ENCODE measurements around the gene GPR78.

GPR78 gene

DNA sequence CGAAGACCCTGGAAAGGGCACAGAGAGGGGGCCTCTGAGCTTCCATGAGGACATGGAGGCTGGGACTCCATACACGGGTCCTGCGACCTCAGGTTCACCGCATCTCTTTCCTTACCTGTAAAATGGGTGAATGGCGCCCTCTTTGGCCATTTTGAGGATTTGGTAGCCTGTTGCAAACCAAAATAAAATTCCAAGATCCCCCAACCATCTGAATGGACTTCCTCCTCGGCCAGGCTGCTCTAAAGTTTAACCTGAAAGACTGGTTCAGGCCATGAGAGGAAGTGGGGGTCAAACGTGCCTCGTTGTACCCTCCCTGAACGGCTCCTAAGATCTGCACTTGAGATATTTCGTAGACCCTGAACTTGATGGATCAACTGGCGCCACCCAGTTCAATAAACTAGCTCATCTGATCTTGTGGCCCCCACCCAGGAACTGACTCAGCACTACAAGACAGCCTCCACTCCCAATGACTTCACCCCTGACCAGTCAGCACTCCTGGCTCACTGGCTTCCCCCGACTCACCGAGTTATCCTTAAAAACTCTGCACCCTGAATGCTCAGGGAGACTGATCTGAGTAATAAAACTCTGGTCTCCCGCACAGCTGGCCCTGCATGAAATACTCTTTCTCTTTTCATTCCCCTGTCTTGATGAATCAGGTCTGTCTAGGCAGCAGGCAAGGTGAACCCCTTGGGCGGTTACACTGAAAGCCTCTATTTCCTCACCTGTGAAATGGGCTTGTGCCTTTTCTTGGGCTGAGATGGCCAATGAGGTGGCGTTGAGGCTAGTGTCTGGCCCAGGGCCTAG lies 32.9 kb upstream of the GPR78 start:
- DNase-seq (ENCODE audit: low spot score), result peak; percentile 11

GRCh38 chr4:8547912-8548730 lies 32.1 kb upstream of the GPR78 start:
- DNase-seq (ENCODE audit: low spot score), result no peak

- DNase-seq (ENCODE audit: low spot score), result no peak
Observed at GRCh38 chr4:8548731-8549351, 31.4 kb upstream of the GPR78 start.

- DNase-seq (ENCODE audit: low spot score), result no peak
Observed at GRCh38 chr4:8549352-8549931, 30.8 kb upstream of the GPR78 start.

GRCh38 chr4:8550691-8551090 lies 29.5 kb upstream of the GPR78 start:
- no peak for DNase-seq (ENCODE audit: low spot score)

DNA sequence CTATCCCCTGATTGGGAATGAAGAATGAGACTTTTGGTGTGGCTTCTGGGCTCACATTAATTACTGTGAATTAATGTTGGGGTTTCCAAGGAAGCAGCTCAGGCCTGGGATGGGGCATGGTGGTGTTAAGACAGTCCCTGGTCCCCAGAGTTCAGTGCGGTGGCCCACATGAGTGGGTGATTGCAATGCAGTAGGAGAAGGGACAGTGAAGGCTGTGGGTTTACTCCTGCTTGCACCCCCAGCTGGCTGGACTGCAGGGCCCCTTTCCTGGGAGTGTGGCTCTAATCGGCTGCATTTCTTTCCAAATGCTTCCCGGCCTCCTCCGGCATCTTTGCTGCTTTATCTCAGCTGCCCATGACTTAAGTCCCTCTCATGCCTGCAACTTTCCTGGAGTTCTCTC lies 28.2 kb upstream of the GPR78 start:
- no peak for DNase-seq (ENCODE audit: low spot score)

DNA sequence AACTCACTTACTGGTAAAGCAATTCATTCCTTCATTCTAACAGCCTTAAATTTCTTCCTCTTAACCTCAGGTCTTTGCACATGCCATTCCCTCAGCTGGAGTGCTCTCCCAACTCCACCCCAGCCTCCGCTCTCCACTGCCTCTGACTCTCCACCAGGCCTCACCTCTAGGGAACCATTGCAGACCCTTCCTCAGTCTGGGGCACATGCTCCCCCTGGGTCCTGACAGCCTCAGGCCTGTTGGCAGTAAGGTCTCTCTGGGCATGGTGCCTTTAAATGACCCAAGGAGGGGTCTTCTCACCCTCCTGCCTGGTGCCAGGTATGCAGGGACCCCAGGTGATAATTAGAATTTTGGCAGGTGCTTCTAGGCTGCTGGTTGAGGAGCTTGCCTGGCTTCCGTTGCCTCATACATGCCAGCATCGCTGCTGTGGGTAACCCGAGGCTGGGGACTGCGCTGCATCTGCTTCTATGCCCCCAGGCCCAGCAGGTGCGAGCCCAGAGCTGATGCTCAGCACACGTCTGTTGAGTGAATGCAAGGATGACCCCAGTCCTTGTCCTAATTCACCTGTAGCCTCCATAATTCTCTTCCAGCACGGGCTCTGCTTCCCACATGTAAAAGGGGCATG lies 27.5 kb upstream of the GPR78 start:
- no peak for DNase-seq (ENCODE audit: low spot score)

DNA sequence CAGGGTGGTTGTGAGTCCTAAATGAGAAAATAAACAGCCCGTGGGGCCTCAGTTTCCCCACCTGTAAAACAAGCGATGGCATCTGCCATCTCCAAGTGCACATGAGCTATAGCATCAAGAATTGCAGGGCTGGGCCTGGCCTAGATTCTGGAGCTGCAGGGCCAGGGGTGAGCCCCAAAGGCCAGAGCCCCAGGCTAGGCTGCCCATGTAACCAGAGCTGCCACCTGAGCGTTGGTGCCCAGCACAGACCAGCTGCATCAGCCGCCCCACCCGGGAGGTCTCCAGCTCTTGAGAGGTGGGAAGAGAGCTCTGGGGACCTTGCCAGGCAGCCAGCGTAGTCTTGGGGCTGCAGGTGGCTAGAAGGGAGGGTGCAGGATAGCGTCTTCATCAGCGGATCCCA lies 27.0 kb upstream of the GPR78 start:
- DNase-seq (ENCODE audit: low spot score), result no peak

- no peak for DNase-seq (ENCODE audit: low spot score)
Observed at GRCh38 chr4:8553991-8554405, 26.2 kb upstream of the GPR78 start.

- no peak for DNase-seq (ENCODE audit: low spot score)
Observed at GRCh38 chr4:8554555-8555100, 25.6 kb upstream of the GPR78 start.

GRCh38 chr4:8555716-8556115 lies 24.5 kb upstream of the GPR78 start:
- no peak for DNase-seq (ENCODE audit: low spot score)

GRCh38 chr4:8556341-8557150 lies 23.6 kb upstream of the GPR78 start:
- no peak for DNase-seq (ENCODE audit: low spot score)

GRCh38 chr4:8557151-8558076 lies 22.8 kb upstream of the GPR78 start:
- DNase-seq (ENCODE audit: low spot score), result no peak

GRCh38 chr4:8558080-8558960 lies 21.9 kb upstream of the GPR78 start:
- no peak for DNase-seq (ENCODE audit: low spot score)

GRCh38 chr4:8559011-8559410 lies 21.2 kb upstream of the GPR78 start:
- no peak for DNase-seq (ENCODE audit: low spot score)

DNA sequence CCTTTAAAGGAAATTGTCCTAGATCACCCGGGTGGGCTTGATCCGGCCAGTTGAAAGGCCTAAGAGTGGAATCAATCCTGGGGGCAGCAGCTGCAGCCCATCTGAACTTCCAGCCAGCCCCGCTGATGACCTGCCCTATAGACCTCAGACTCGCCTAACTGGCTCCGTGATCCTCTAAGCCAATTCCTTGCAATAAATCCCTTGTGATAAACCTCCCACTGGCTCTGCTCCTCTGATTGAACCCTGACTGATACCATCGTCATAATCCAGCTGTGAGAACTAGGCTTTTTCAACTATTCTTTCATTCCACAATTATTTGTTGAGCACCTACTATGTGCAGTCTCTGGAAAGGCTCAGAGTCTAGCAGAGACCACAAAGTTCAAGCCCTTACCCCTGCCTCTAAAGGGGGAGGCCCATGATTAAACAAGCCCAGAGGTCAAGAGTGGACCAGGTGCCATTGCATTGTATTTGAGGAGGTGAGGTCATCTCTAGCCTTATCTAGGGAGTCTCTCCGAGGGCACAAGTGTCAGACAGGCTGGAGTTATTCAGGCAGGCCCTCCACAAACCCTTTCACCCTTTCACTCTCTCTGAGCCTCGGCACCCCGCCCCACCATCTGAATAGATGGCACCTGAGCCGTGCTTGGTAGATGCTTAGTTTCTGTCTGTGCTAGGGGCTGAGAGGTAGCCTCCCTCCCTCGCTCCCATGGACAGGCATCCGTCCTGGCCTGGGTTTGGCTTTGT lies 20.5 kb upstream of the GPR78 start:
- DNase-seq (ENCODE audit: low spot score), result no peak

DNA sequence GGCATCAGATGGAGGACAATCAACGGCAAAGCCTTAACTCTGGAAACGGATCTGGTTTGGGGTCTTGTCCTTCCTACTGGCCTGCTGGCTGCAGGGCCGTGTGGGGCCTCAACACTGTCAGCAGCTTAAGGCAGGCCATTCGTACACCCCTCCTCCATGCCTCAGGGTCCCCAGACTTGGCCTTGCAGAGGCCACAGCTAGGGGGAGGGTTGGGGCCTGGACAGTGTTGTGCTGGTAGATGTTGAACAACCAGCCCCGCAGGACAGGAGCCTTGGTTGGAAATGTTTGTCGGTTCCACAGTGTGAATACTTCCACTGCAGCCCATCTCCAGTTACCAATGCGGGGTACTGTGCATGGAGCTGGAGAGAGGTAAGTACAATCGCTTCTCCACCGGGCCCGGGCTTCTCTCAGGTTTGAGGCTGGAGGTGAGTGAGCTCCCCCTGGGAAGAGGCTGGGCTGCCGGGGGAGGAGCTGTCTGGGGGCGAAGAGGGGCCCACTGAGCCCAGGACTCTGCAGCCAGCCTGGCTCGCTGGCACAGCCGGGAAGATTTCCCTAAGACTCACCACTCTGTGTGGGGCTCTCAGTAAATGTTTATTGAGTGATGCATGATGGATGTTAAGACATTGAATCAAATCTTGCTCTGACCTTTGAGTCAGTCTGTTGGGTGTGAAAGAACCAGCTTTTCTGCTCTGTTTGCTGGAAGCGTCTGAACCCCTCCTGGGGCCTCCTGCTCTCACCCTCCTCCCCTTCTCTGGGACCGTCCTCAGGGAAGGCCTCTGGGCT lies 19.7 kb upstream of the GPR78 start:
- DNase-seq (ENCODE audit: low spot score), result no peak

Measured in LoVo (cell line).